K562 (cell line): ENCODE measurements around the gene PRM1. TPM values are rescaled to one million over a fixed set of nuclear protein-coding genes. Genes with fewer than 3 reads are reported as not detected.

Experiments used
- BRD4 ChIP-seq: fragments of 200-600 bp; sonication (generic); IDR thresholded peaks from 2 replicates; pipeline ENCODE4 v1.6.1; 2017; ENCODE audit warnings: inconsistent platforms
- CBX8 ChIP-seq: fragments of 200-600 bp; sonication (generic); IDR thresholded peaks from 2 replicates; pipeline ENCODE4 v1.6.1; 2012; ENCODE audit warnings: borderline replicate concordance, mixed run types, low read depth, mild to moderate bottlenecking, moderate library complexity, mixed read lengths, low read length, control low read depth, inconsistent platforms; ENCODE audit not compliant: poor library complexity, severe bottlenecking; ENCODE audit errors: extremely low read depth
- DIDO1 ChIP-seq: fragments of 450-650 bp; IDR thresholded peaks from 2 replicates; pipeline ENCODE4 v1.6.1; 2016; ENCODE audit warnings: low read depth, missing biosample characterization, missing genetic modification characterization
- ELF2 ChIP-seq: fragments of 250-450 bp; sonication (Bioruptor Pico); IDR thresholded peaks from 2 replicates; pipeline ENCODE4 v1.5.0; 2021; ENCODE audit warnings: mild to moderate bottlenecking
- MECOM ChIP-seq: fragments of 250-450 bp; sonication (Bioruptor Pico); IDR thresholded peaks from 2 replicates; pipeline ENCODE4 v1.8.0; 2022; ENCODE audit warnings: inconsistent platforms
- MTA3 ChIP-seq: fragments of 450-650 bp; formaldehyde crosslinking; IDR thresholded peaks from 2 replicates; pipeline ENCODE4 v1.6.1; 2017; ENCODE audit warnings: mild to moderate bottlenecking, borderline replicate concordance
- NCOR1 ChIP-seq: fragments of 450-650 bp; IDR thresholded peaks from 2 replicates; pipeline ENCODE4 v1.6.1; 2016; ENCODE audit warnings: mild to moderate bottlenecking, moderate library complexity
- PHB ChIP-seq: fragments of 250-450 bp; sonication (Bioruptor Pico); IDR thresholded peaks from 2 replicates; pipeline ENCODE4 v1.5.0; 2021
- PTTG1 ChIP-seq: fragments of 450-650 bp; IDR thresholded peaks from 2 replicates; pipeline ENCODE4 v1.6.1; 2016; ENCODE audit warnings: low read depth, mild to moderate bottlenecking, missing genetic modification characterization, missing compliant biosample characterization
- SMARCB1 ChIP-seq: IDR thresholded peaks from 2 replicates; pipeline ENCODE4 v1.6.1; 2011; ENCODE audit warnings: improper control_type of control experiment, low read depth; ENCODE audit not compliant: insufficient read length
- TAF9B ChIP-seq: fragments of 450-650 bp; IDR thresholded peaks from 2 replicates; pipeline ENCODE4 v1.6.1; 2018; ENCODE audit warnings: mild to moderate bottlenecking; ENCODE audit not compliant: partially characterized antibody
- TEAD4 ChIP-seq, 2 experiments: sonication (generic) in 1 of 2; formaldehyde crosslinking in 1 of 2; IDR thresholded peaks; 2 replicates each; pipeline versions ENCODE4 v1.6.1 to v1.8.0; 2012 to 2022; ENCODE audit warnings: borderline replicate concordance in 1 of 2, inconsistent platforms in 1 of 2, low read length in 1 of 2, mild to moderate bottlenecking in 1 of 2, missing genetic modification reagents in 1 of 2
- THRAP3 ChIP-seq: fragments of 450-650 bp; IDR thresholded peaks from 2 replicates; pipeline ENCODE4 v1.6.1; 2016; ENCODE audit warnings: mild to moderate bottlenecking, inconsistent platforms, borderline replicate concordance
- ZNF121 ChIP-seq: sonication (generic); formaldehyde crosslinking; conservative IDR thresholded peaks from 2 replicates; pipeline ENCODE4 v1.8.0; 2022; ENCODE audit warnings: missing genetic modification reagents
- ZNF133 ChIP-seq: fragments of 250-450 bp; sonication (Bioruptor Pico); IDR thresholded peaks from 2 replicates; pipeline ENCODE4 v1.4.0; 2020; ENCODE audit warnings: mild to moderate bottlenecking
- ZNF41 ChIP-seq: fragments of 250-450 bp; sonication (Bioruptor Pico); conservative IDR thresholded peaks from 2 replicates; pipeline ENCODE4 v1.4.0; 2020; ENCODE audit warnings: mild to moderate bottlenecking
- ZNF586 ChIP-seq: fragments of 450-650 bp; formaldehyde crosslinking; conservative IDR thresholded peaks from 2 replicates; pipeline ENCODE4 v1.4.0; 2020; ENCODE audit warnings: mild to moderate bottlenecking, moderate library complexity
- polyA plus RNA-seq, 8 experiments: library from polyadenylated mRNA; depleted of rRNA in 4 of 8; stranded (reverse) in 5 of 8; unstranded in 3 of 8; fragments of >200 nt; fragmentation: Nextera tagmentation in 2 of 8; fragmentation: Illumina TruSeq in 1 of 8; extraction: Ambion mirVana in 2 of 8; extraction: Trizol in 1 of 8; gene quantifications; 2 replicates each; pipeline versions ENCODE4 v1.2.1 to v1.2.3, GENCODE V29; 2011 to 2014; ENCODE audit warnings: inconsistent platforms in 1 of 8, missing spikeins in 1 of 8
- total RNA-seq, 7 experiments: library from RNA; depleted of rRNA in 6 of 7; stranded (reverse); fragments of >200 nt in 6 of 7; fragmentation: Illumina TruSeq in 2 of 7; extraction: Trizol in 2 of 7; gene quantifications; 2 replicates each; pipeline versions ENCODE4 v1.2.1 to v1.2.3, GENCODE V29; 2011 to 2021; ENCODE audit warnings: low replicate concordance in 1 of 7
- TF ChIP-seq, protein P1 (sequence below): fragments of 250-450 bp; sonication (Bioruptor Pico); IDR thresholded peaks from 2 replicates; pipeline ENCODE4 v1.8.0; 2021; ENCODE audit warnings: mild to moderate bottlenecking, moderate library complexity
- TF ChIP-seq, protein P2 (sequence below): fragments of 250-450 bp; sonication (Bioruptor Pico); IDR thresholded peaks from 2 replicates; pipeline ENCODE4 v1.4.0; 2020; ENCODE audit warnings: mild to moderate bottlenecking

PRM1 gene
- total and polyA plus RNA-seq, 9 of the 15 experiments (the other 6 are each of a cell fraction or from before 2014, with no cell fraction given): not detected

DNA sequence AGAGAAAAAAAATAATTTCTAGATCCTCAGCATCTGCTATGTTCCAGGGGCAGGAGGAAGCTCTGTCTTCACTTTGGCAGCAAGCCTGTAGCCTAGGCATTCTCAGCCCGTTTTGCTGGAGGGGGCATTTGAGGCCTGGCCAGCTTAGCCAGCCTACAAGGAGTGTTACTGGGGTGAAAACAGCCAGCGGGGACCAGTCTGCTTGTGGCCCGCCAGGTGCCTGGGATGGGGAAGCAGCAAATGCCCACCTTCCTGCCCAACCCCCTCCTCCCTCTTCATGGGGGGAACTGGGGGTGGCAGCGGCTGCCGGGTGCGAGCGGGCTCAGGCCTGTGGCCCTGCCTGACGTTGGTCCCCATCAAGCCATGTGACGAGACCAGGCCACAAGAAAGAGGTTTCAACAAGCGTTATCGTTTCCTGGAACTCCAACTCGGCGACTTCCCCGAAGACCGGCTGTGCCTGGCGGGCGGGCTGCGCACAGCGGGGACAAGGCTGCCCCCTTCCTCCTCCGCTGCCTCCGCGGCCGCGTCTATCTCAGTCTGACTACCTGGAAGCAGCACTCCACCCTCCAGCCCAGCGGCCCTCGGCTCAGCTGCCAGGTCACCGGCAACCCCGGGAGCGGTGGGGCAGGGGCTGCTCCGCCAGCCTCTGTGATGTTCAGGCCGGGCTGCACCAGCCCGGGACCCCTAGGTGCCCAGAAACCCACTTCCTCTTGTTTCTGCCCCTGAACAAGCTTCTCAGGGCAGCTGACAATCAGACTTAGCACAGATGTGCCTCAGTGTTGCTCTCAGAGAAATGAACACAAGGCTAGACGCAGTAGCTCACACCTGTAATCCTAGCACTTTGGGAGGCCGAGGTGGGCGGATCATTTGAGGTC lies 48.0 kb downstream of the PRM1 start (continued):
- TF ChIP-seq ZNF133 (CRISPR knock-in tag) (peak; percentile 42; the same call in 1 of the 2 replicates), ZNF121 (no peak), BRD4 (no peak), CBX8 (no peak), MTA3 (peak; percentile 92), SMARCB1 (no peak), DIDO1 (tag) (no peak), MECOM (CRISPR knock-in tag) (peak; percentile 89), ZNF41 (CRISPR knock-in tag) (peak; percentile 62; the same call in 1 of the 2 replicates), TAF9B (peak; percentile 81), ZNF586 (CRISPR knock-in tag) (no peak), PHB (0 out of 2 replicates have a peak, but pooled peaks have one; percentile 81), ELF2 (CRISPR knock-in tag) (peak; percentile 86), PTTG1 (tag) (peak; percentile 42; the same call in 1 of the 2 replicates), THRAP3 (no peak), NCOR1 (peak; percentile 83), TEAD4 (IDR thresholded peaks at IDR 0.05; ENCODE audit: low read length) (peak; percentile 36; the same call in 1 of the 2 replicates), TEAD4 (CRISPR knock-in tag; IDR thresholded peaks at IDR 0.05; ENCODE audit: borderline replicate concordance) (no peak)
- TF ChIP-seq, protein P1, sequence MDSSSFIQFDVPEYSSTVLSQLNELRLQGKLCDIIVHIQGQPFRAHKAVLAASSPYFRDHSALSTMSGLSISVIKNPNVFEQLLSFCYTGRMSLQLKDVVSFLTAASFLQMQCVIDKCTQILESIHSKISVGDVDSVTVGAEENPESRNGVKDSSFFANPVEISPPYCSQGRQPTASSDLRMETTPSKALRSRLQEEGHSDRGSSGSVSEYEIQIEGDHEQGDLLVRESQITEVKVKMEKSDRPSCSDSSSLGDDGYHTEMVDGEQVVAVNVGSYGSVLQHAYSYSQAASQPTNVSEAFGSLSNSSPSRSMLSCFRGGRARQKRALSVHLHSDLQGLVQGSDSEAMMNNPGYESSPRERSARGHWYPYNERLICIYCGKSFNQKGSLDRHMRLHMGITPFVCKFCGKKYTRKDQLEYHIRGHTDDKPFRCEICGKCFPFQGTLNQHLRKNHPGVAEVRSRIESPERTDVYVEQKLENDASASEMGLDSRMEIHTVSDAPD (CRISPR knock-in tag): peak; percentile 66; the same call in 1 of the 2 replicates
- TF ChIP-seq, protein P2, sequence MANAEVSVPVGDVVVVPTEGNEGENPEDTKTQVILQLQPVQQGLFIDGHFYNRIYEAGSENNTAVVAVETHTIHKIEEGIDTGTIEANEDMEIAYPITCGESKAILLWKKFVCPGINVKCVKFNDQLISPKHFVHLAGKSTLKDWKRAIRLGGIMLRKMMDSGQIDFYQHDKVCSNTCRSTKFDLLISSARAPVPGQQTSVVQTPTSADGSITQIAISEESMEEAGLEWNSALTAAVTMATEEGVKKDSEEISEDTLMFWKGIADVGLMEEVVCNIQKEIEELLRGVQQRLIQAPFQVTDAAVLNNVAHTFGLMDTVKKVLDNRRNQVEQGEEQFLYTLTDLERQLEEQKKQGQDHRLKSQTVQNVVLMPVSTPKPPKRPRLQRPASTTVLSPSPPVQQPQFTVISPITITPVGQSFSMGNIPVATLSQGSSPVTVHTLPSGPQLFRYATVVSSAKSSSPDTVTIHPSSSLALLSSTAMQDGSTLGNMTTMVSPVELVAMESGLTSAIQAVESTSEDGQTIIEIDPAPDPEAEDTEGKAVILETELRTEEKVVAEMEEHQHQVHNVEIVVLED (CRISPR knock-in tag): peak; percentile 40
